CD14-positive monocyte (primary cell): ENCODE data around the gene C2CD4A. TPM values are rescaled to one million over a fixed set of nuclear protein-coding genes. Genes with fewer than 3 reads are reported as not detected.

ENCODE experiments used
- DNase-seq, 3 donors: peaks; one replicate each; pipeline ENCODE4 v3.0.0-alpha.2; 2011 to 2022
- H2AFZ ChIP-seq: 2 replicates; pipeline ENCODE4 v1.6.0; 2012; ENCODE audit warnings: mild to moderate bottlenecking, low read depth, low read length, inconsistent platforms; ENCODE audit not compliant: insufficient read depth, poor library complexity, severe bottlenecking
- H3K27ac ChIP-seq, 2 donors: 1 replicate in 1 of 2; 2 replicates in 1 of 2; pipeline ENCODE4 v1.5.1; 2012 to 2013; ENCODE audit warnings: low read length in 2 of 2, control low read depth in 1 of 2, inconsistent platforms in 1 of 2, low read depth in 1 of 2, mild to moderate bottlenecking in 1 of 2
- H3K27me3 ChIP-seq, 2 donors: one replicate each; pipeline versions ENCODE4 v1.6.0 to v1.6.1; 2011 to 2013; ENCODE audit warnings: low read length in 2 of 2; ENCODE audit not compliant: control insufficient read depth in 2 of 2, insufficient read depth in 2 of 2
- H3K36me3 ChIP-seq, 2 donors: replicated peaks in 1 of 2; 1 replicate in 1 of 2; 2 replicates in 1 of 2; pipeline versions ENCODE4 v1.5.1 to v1.6.1; 2012 to 2013; ENCODE audit warnings: low read length in 2 of 2, control low read depth in 1 of 2, inconsistent platforms in 1 of 2, mild to moderate bottlenecking in 1 of 2; ENCODE audit not compliant: insufficient read depth in 2 of 2, control insufficient read depth in 1 of 2
- H3K4me1 ChIP-seq, 2 donors: 1 replicate in 1 of 2; 2 replicates in 1 of 2; pipeline versions ENCODE4 v1.5.1 to v1.6.1; 2012 to 2013; ENCODE audit warnings: low read length in 2 of 2, control low read depth in 1 of 2, inconsistent platforms in 1 of 2, mild to moderate bottlenecking in 1 of 2, moderate library complexity in 1 of 2; ENCODE audit not compliant: insufficient read depth in 2 of 2, control insufficient read depth in 1 of 2
- H3K4me2 ChIP-seq: replicated peaks from 2 replicates; pipeline ENCODE3; 2012; ENCODE audit warnings: low read length, moderate library complexity, mild to moderate bottlenecking; ENCODE audit not compliant: poor library complexity, severe bottlenecking; ENCODE audit errors: extremely low read depth
- H3K4me3 ChIP-seq, 3 experiments: fragments of 200-600 bp in 1 of 3; sonication (generic) in 1 of 3; replicated peaks in 1 of 3; 1 replicate in 2 of 3; 2 replicates in 1 of 3; pipeline ENCODE4 v1.5.1; 2011 to 2013; ENCODE audit warnings: low read length in 3 of 3, mild to moderate bottlenecking in 3 of 3, control low read depth in 2 of 3, low read depth in 2 of 3, inconsistent platforms in 1 of 3, moderate library complexity in 1 of 3
- H3K79me2 ChIP-seq: 2 replicates; pipeline ENCODE4 v1.6.0; 2012; ENCODE audit warnings: mild to moderate bottlenecking, control low read depth, inconsistent platforms, low read length, moderate library complexity; ENCODE audit not compliant: insufficient read depth
- H3K9ac ChIP-seq: 2 replicates; pipeline ENCODE4 v1.6.0; 2017; ENCODE audit warnings: low read length, mild to moderate bottlenecking; ENCODE audit not compliant: insufficient read depth, poor library complexity, severe bottlenecking
- H3K9me3 ChIP-seq, 2 donors: replicated peaks in 1 of 2; 1 replicate in 1 of 2; 2 replicates in 1 of 2; pipeline versions ENCODE4 v1.5.1 to v1.6.1; 2012 to 2013; ENCODE audit warnings: low read length in 2 of 2, control low read depth in 1 of 2; ENCODE audit not compliant: control insufficient read depth in 1 of 2, insufficient read depth in 1 of 2
- H4K20me1 ChIP-seq: 2 replicates; pipeline ENCODE4 v1.6.0; 2012; ENCODE audit warnings: mild to moderate bottlenecking, low read length, control low read depth, moderate library complexity; ENCODE audit not compliant: insufficient read depth
- H3K27ac Mint-ChIP-seq, 7 donors: one replicate each; pipeline ENCODE4 v1.8.0; 2020; ENCODE audit warnings: mild to moderate bottlenecking in 7 of 7, mixed read lengths in 7 of 7, moderate library complexity in 6 of 7, inconsistent platforms in 2 of 7
- H3K27me3 Mint-ChIP-seq, 3 donors: one replicate each; pipeline ENCODE4 v1.8.0; 2021 to 2022; ENCODE audit warnings: low read depth in 3 of 3, mild to moderate bottlenecking in 3 of 3, mixed read lengths in 3 of 3, moderate library complexity in 3 of 3, inconsistent platforms in 1 of 3
- H3K36me3 Mint-ChIP-seq, 2 donors: one replicate each; pipeline ENCODE4 v1.8.0; 2020; ENCODE audit warnings: mixed read lengths in 2 of 2, inconsistent platforms in 1 of 2, mild to moderate bottlenecking in 1 of 2
- H3K4me1 Mint-ChIP-seq: one replicate; pipeline ENCODE4 v1.8.0; 2020; ENCODE audit warnings: mild to moderate bottlenecking, mixed read lengths
- H3K4me3 Mint-ChIP-seq, 2 donors: one replicate each; pipeline ENCODE4 v1.8.0; 2020; ENCODE audit warnings: mild to moderate bottlenecking in 2 of 2, mixed read lengths in 2 of 2, moderate library complexity in 1 of 2
- H3K9me3 Mint-ChIP-seq, 7 donors: one replicate each; pipeline ENCODE4 v1.8.0; 2020 to 2022; ENCODE audit warnings: mixed read lengths in 7 of 7, mild to moderate bottlenecking in 6 of 7, moderate library complexity in 6 of 7, inconsistent platforms in 2 of 7
- WGBS: methylation state at CpG from one replicate; pipeline ENCODE4 v1.1.5; 2013; ENCODE audit warnings: missing lambda C conversion rate; ENCODE audit not compliant: insufficient coverage; 5-methylcytosine and 5-hydroxymethylcytosine counted together
- intact Hi-C, 2 donors: fragments of 100-400 bp; cut with micrococcal nuclease; formaldehyde crosslinking; loops; one replicate each; pipeline versions ENCODE4 v1.15.0 to v1.15.1; 2023
- polyA plus RNA-seq, 3 donors: library from polyadenylated mRNA; depleted of rRNA in 1 of 3; unstranded in 2 of 3; stranded (reverse) in 1 of 3; fragments of 300-500 nt in 2 of 3; fragments of >200 nt in 1 of 3; fragmentation: Illumina TruSeq in 2 of 3; gene quantifications; 1 replicate in 2 of 3; 2 replicates in 1 of 3; pipeline ENCODE4 v1.2.3, GENCODE V29; 2012 to 2021
- TF ChIP-seq, protein P1 (sequence below): fragments of 200-600 bp; IDR thresholded peaks from one replicate; pipeline ENCODE4 v1.8.0; 2022; ENCODE audit warnings: antibody characterized with exemption, mild to moderate bottlenecking

C2CD4A gene
- polyA plus RNA-seq, 3 donors: not detected

GRCh38 chr15:62088353-62088693, 21.5 kb downstream of the C2CD4A start:
- Histone ChIP-seq H4K20me1 (no peaks in the 10 kb centered on the region), H3K9ac (no peak overlapping the region), H3K79me2 (no peaks in the 10 kb centered on the region), H3K9me3 (peaks cover 0 to 6% of the 10 kb centered on the region in 2 donors), H3K36me3 (no peaks in the 10 kb centered on the region), H3K4me3 (no peak overlapping the region), H2AFZ (no peak overlapping the region), H3K27ac (no peak overlapping the region), H3K4me2 (no peak overlapping the region), H3K27me3 (no peaks in the 10 kb centered on the region), H3K4me1 (peaks cover 0 to 6% of the 10 kb centered on the region in 2 donors)
- Mint-ChIP-seq H3K4me1 (peaks cover 5% of the 10 kb centered on the region), H3K4me3 (no peak overlapping the region), H3K27ac (no peak overlapping the region), H3K36me3 (no peaks in the 10 kb centered on the region), H3K27me3 (peaks cover 0 to 6% (median 3%) of the 10 kb centered on the region in 3 donors), H3K9me3 (peaks cover 2 to 11% (median 7%) of the 10 kb centered on the region in 7 donors)
- intact Hi-C loops: no loop called here
- TF ChIP-seq, protein P1, sequence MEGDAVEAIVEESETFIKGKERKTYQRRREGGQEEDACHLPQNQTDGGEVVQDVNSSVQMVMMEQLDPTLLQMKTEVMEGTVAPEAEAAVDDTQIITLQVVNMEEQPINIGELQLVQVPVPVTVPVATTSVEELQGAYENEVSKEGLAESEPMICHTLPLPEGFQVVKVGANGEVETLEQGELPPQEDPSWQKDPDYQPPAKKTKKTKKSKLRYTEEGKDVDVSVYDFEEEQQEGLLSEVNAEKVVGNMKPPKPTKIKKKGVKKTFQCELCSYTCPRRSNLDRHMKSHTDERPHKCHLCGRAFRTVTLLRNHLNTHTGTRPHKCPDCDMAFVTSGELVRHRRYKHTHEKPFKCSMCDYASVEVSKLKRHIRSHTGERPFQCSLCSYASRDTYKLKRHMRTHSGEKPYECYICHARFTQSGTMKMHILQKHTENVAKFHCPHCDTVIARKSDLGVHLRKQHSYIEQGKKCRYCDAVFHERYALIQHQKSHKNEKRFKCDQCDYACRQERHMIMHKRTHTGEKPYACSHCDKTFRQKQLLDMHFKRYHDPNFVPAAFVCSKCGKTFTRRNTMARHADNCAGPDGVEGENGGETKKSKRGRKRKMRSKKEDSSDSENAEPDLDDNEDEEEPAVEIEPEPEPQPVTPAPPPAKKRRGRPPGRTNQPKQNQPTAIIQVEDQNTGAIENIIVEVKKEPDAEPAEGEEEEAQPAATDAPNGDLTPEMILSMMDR: no peak
- no CpG with 5 or more reads among the region's 1 CpG for WGBS
- no peak for DNase-seq

DNA sequence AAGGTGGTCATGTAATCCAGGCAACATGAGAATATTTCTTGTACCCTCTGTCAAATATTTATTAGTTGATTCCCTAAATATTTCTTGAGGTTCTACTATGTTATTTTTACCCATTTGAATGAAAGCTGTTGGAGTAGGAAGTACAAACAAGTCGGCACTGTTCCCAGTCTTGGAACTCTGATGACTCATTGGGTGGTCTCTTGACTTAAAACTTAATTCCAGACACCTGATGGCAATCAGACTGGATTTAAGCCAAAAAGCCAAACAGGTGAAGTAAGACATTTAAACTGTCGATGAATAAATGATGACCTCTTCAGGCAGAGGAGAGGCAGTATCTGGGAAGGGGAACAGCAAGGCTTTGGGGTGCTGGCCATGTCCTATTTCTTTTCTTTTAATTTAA, 22.8 kb downstream of the C2CD4A start:
- no peak overlapping the region for H3K4me2 ChIP-seq
- H3K4me1 Mint-ChIP-seq: peaks cover 5% of the 10 kb centered on the region
- H3K79me2 ChIP-seq: no peaks in the 10 kb centered on the region
- no peaks in the 10 kb centered on the region for H3K27me3 ChIP-seq
- no peak overlapping the region for H2AFZ ChIP-seq
- H3K9ac ChIP-seq: no peak overlapping the region
- H3K4me1 ChIP-seq: peaks cover 0 to 6% of the 10 kb centered on the region in 2 donors
- no peak overlapping the region for H3K4me3 ChIP-seq
- no peak overlapping the region for H3K27ac Mint-ChIP-seq
- no CpG with 5 or more reads among the region's 2 CpGs for WGBS
- no peak for DNase-seq
- H3K9me3 Mint-ChIP-seq: peaks cover 0 to 1% (median 0%) of the 10 kb centered on the region in 7 donors
- no peaks in the 10 kb centered on the region for H3K9me3 ChIP-seq
- H3K36me3 ChIP-seq: no peaks in the 10 kb centered on the region
- no peaks in the 10 kb centered on the region for H4K20me1 ChIP-seq
- intact Hi-C loops: no loop called here
- H3K36me3 Mint-ChIP-seq: no peaks in the 10 kb centered on the region
- peaks cover 0 to 7% (median 3%) of the 10 kb centered on the region in 3 donors for H3K27me3 Mint-ChIP-seq
- TF ChIP-seq, protein P1: no peak
- no peak overlapping the region for H3K27ac ChIP-seq
- no peak overlapping the region for H3K4me3 Mint-ChIP-seq
